Renal pelvis (tissue), 12 donors: ENCODE results near the gene WDR27. TPM values are rescaled to one million over a fixed set of nuclear protein-coding genes. Genes with fewer than 3 reads are reported as not detected.
A peak's percentile ranks its signal among the peaks of the same experiment; 100 is the strongest.

Experiments used
- DNase-seq: peaks from one replicate; pipeline ENCODE4 v3.0.0-alpha.2; 2013
- long read RNA-seq, 16 experiments: transcript quantifications; one replicate each; lab custom pipeline, GENCODE V29; 2026
- polyA plus RNA-seq, 3 donors: library from polyadenylated mRNA; unstranded; fragments of 120-200 nt; gene quantifications; one replicate each; pipeline ENCODE4 v1.2.1, GENCODE V29; 2013; ENCODE audit not compliant: insufficient read length in 3 of 3

WDR27 gene
- 100 to 1,000 TPM in 2 of 3 donors, 10 to 100 TPM in 1; 41.7 to 109 (median 100) TPM for polyA plus RNA-seq
- long read RNA-seq, donor 1, partial matches to known transcripts, result 5 of 5 reads
- long read RNA-seq, donor 1, other reads (novel, unspliced or antisense), result 0 of 5 reads
- long read RNA-seq, donor 2, partial matches to known transcripts, result 0 of 9 reads
- long read RNA-seq, donor 2, other reads (novel, unspliced or antisense), result 0 of 9 reads
- long read RNA-seq, donor 3, partial matches to known transcripts, result 17 of 19 reads
- long read RNA-seq, donor 3, other reads (novel, unspliced or antisense), result 0 of 19 reads
- long read RNA-seq, donor 4, partial matches to known transcripts, result 9 of 14 reads
- long read RNA-seq, donor 4, other reads (novel, unspliced or antisense), result 0 of 14 reads
- long read RNA-seq, donor 5, partial matches to known transcripts, result 0 of 1 reads
- long read RNA-seq, donor 5, other reads (novel, unspliced or antisense), result 0 of 1 reads
- long read RNA-seq, donor 6, partial matches to known transcripts, result 0 of 1 reads
- long read RNA-seq, donor 6, other reads (novel, unspliced or antisense), result 0 of 1 reads
- long read RNA-seq, donor 7, partial matches to known transcripts, result 7 of 9 reads
- long read RNA-seq, donor 7, other reads (novel, unspliced or antisense), result 0 of 9 reads
- long read RNA-seq, donor 8, partial matches to known transcripts, result 0 of 2 reads
- long read RNA-seq, donor 8, other reads (novel, unspliced or antisense), result 0 of 2 reads
- long read RNA-seq, donor 9, partial matches to known transcripts, result 0 of 1 reads
- long read RNA-seq, donor 9, other reads (novel, unspliced or antisense), result 0 of 1 reads
- long read RNA-seq, donor 10, partial matches to known transcripts, result 13 of 18 reads
- long read RNA-seq, donor 10, other reads (novel, unspliced or antisense), result 0 of 18 reads
- long read RNA-seq, donor 11, partial matches to known transcripts, result 0 of 1 reads
- long read RNA-seq, donor 11, other reads (novel, unspliced or antisense), result 0 of 1 reads
- long read RNA-seq, donor 12, transcript WDR27-205 (4 exons, 951 nt), result minor isoform, 5 of 17 reads
- long read RNA-seq, donor 12, transcript WDR27-211 (3 exons, 3,175 nt), result major isoform, 7 of 17 reads
- long read RNA-seq, donor 12, partial matches to known transcripts, result 5 of 17 reads
- long read RNA-seq, donor 12, other reads (novel, unspliced or antisense), result 0 of 17 reads
- long read RNA-seq, donor 13, partial matches to known transcripts, result 8 of 9 reads
- long read RNA-seq, donor 13, other reads (novel, unspliced or antisense), result 0 of 9 reads
- long read RNA-seq, donor 14, partial matches to known transcripts, result 0 of 5 reads
- long read RNA-seq, donor 14, other reads (novel, unspliced or antisense), result 0 of 5 reads
- long read RNA-seq, donor 15, partial matches to known transcripts, result 18 of 23 reads
- long read RNA-seq, donor 15, other reads (novel, unspliced or antisense), result 0 of 23 reads
- long read RNA-seq, donor 16, partial matches to known transcripts, result 29 of 31 reads
- long read RNA-seq, donor 16, other reads (novel, unspliced or antisense), result 0 of 31 reads

GRCh38 chr6:169701954-169702839 lies at the start of gene WDR27, which contains the start of gene C6orf120:
TSS of gene WDR27 (minus strand) at chr6:169702029. CDS start at chr6:169689005, 13,024 bp downstream.
TSS of gene C6orf120 (plus strand) at chr6:169702126. CDS start at chr6:169702460, 334 bp downstream.
- peak; percentile 95 for DNase-seq

- DNase-seq, result no peak
Observed at GRCh38 chr6:169746556-169746955, 44.7 kb upstream of the WDR27 start.

GRCh38 chr6:169745405-169745804 lies 43.6 kb upstream of the WDR27 start:
- no peak for DNase-seq

GRCh38 chr6:169741344-169741743 lies 39.5 kb upstream of the WDR27 start:
- DNase-seq, result no peak

GRCh38 chr6:169738976-169739529 lies 37.2 kb upstream of the WDR27 start:
- DNase-seq, result no peak

- DNase-seq, result no peak
Observed at GRCh38 chr6:169738204-169738975, 36.6 kb upstream of the WDR27 start.

- no peak for DNase-seq
Observed at GRCh38 chr6:169729961-169730360, 28.1 kb upstream of the WDR27 start.

- no peak for DNase-seq
Observed at GRCh38 chr6:169726963-169727362, 25.1 kb upstream of the WDR27 start.

GRCh38 chr6:169726049-169726400 lies 24.2 kb upstream of the WDR27 start:
- DNase-seq, result no peak

GRCh38 chr6:169725125-169726048 lies 23.6 kb upstream of the WDR27 start:
- DNase-seq, result peak; percentile 64

GRCh38 chr6:169724494-169725124 lies 22.8 kb upstream of the WDR27 start, which contains the start of gene PHF10:
TSS of gene PHF10 (minus strand) at chr6:169724500. CDS start at chr6:169723931, 569 bp downstream.
- DNase-seq, result peak; percentile 78

- peak; percentile 12 for DNase-seq
Observed at GRCh38 chr6:169723991-169724493, 22.2 kb upstream of the WDR27 start.

GRCh38 chr6:169723200-169723909 lies 21.5 kb upstream of the WDR27 start:
- DNase-seq, result peak; percentile 73

GRCh38 chr6:169722362-169723199 lies 20.8 kb upstream of the WDR27 start:
- DNase-seq, result peak; percentile 49

GRCh38 chr6:169720207-169720855 lies 18.5 kb upstream of the WDR27 start:
- no peak for DNase-seq
